HG03342 (cell line): Measurements from ENCODE around the gene PPP4C.
A peak's percentile ranks its signal among the peaks of the same experiment; 100 is the strongest.
"Not testable (repeated sequence)": the region's sequence is repeated elsewhere in the genome, so short reads cannot be mapped to it uniquely, and the experiment has no call there.

Experiments
- ATAC-seq: cut with Tn5 transposase; IDR thresholded peaks from one replicate; pipeline ENCODE4 v1.9.1; 2021; ENCODE audit warnings: mild to moderate bottlenecking, moderate library complexity; ENCODE audit not compliant: unreplicated experiment

The PPP4C gene

GRCh38 chr16:30095166-30096078 is 19.6 kb downstream of the PPP4C start:
- no peak for ATAC-seq

GRCh38 chr16:30096105-30096861 is 20.5 kb downstream of the PPP4C start, which contains the start of gene YPEL3:
TSS of gene YPEL3 (minus strand) at chr16:30096213. CDS start at chr16:30095482, 731 bp downstream.
- ATAC-seq: peak; percentile 49

GRCh38 chr16:30096862-30097563 is 21.2 kb downstream of the PPP4C start:
- no peak for ATAC-seq

- ATAC-seq: no peak
Measured at GRCh38 chr16:30104090-30104489, 28.3 kb downstream of the PPP4C start.

- ATAC-seq: no peak
Measured at GRCh38 chr16:30104492-30104891, 28.7 kb downstream of the PPP4C start.

GRCh38 chr16:30108059-30108850 is 32.5 kb downstream of the PPP4C start:
- no peak for ATAC-seq

- no peak for ATAC-seq
Measured at GRCh38 chr16:30110661-30111060, 34.9 kb downstream of the PPP4C start.

- ATAC-seq: no peak
Measured at GRCh38 chr16:30112197-30113030, 36.6 kb downstream of the PPP4C start.

GRCh38 chr16:30113031-30113710 is 37.4 kb downstream of the PPP4C start, which contains the start of gene GDPD3:
TSS of gene GDPD3 (minus strand) at chr16:30113537. CDS start at chr16:30113478, 59 bp downstream.
- no peak for ATAC-seq

- ATAC-seq: no peak
Measured at GRCh38 chr16:30113711-30114333, 38.0 kb downstream of the PPP4C start.

GRCh38 chr16:30114411-30114810 is 38.6 kb downstream of the PPP4C start:
- ATAC-seq: no peak

GRCh38 chr16:30114833-30115232 is 39.0 kb downstream of the PPP4C start:
- not testable (repeated sequence) for ATAC-seq

GRCh38 chr16:30115238-30115637 is 39.4 kb downstream of the PPP4C start:
- no peak for ATAC-seq

- no peak for ATAC-seq
Measured at GRCh38 chr16:30116291-30117207, 40.8 kb downstream of the PPP4C start.

- ATAC-seq: no peak
Measured at GRCh38 chr16:30117768-30118167, 42.0 kb downstream of the PPP4C start.

- no peak for ATAC-seq
Measured at GRCh38 chr16:30119428-30119827, 43.6 kb downstream of the PPP4C start.

GRCh38 chr16:30120340-30121105 is 44.7 kb downstream of the PPP4C start:
- ATAC-seq: no peak
